GM20000 (cell line): ENCODE measurements around the gene RAD9B.

Experiments used
- DNase-seq: peaks from one replicate; pipeline ENCODE4 v3.0.0; 2012; ENCODE audit warnings: low spot score
- TF ChIP-seq, protein P1 (sequence below): IDR thresholded peaks from 2 replicates; pipeline ENCODE4 v1.5.1; 2012; ENCODE audit warnings: mild to moderate bottlenecking, control low read depth; ENCODE audit errors: extremely low read depth, missing control alignments

Gene RAD9B

DNA sequence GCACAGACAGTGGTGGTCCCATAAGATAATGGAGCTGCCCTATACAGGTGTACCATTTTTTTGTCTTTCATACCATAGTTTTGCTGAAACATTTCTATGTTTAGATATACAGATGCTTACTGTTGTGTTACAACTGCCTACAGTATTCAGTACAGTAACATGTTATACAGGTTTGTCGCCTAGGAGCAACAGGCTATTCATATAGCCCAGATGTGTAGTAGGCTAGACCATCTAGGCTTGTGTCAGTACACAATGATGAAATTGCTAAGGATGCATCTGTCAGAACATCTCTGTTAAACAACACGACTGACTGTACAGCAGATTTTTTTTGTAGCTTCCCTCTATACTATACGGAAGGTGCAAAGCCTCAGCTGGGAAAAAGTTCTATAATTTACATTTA lies 30.5 kb downstream of the RAD9B start:
- TF ChIP-seq, protein P1, sequence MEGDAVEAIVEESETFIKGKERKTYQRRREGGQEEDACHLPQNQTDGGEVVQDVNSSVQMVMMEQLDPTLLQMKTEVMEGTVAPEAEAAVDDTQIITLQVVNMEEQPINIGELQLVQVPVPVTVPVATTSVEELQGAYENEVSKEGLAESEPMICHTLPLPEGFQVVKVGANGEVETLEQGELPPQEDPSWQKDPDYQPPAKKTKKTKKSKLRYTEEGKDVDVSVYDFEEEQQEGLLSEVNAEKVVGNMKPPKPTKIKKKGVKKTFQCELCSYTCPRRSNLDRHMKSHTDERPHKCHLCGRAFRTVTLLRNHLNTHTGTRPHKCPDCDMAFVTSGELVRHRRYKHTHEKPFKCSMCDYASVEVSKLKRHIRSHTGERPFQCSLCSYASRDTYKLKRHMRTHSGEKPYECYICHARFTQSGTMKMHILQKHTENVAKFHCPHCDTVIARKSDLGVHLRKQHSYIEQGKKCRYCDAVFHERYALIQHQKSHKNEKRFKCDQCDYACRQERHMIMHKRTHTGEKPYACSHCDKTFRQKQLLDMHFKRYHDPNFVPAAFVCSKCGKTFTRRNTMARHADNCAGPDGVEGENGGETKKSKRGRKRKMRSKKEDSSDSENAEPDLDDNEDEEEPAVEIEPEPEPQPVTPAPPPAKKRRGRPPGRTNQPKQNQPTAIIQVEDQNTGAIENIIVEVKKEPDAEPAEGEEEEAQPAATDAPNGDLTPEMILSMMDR: no peak

DNA sequence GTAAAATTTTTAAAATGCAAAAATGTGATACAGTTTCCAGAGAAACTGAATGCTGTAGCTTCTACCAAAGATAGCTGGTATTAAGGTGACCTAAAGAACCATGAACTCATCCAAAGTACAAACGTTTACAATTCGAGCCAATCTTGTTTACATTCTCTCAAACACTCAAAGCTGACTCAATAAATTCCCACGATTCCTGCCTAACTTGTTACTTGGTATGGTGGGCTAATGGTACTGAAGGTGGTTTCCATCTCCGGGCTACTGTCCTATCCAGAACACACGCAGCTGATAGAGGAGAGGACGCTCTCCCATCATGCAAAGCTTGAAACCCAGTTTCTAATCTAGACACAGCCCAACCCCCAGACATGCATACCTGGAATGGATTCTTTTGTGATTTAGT lies 31.5 kb downstream of the RAD9B start:
- no peak for DNase-seq
- TF ChIP-seq, protein P1: no peak

More for the DNA sequence above, 30.5 kb downstream of the RAD9B start:
- no peak for DNase-seq

DNA sequence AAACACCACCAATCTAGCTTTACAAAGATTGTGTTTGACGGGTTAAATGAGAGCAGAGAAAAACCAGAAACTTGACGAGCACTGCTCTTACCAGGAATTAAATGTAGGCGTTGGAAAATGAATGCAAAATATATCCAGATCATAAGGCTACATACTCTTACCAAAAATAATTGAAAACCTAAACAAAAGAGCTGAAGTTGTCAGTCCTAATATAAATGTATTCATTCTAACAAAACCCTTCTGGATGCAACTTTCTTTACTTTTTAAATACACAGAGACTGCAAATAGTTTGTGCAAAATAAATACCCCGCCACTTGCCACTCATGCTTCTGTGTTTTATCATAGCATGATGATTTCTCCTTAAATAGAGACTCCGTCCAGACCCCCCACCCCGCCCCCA lies 32.7 kb downstream of the RAD9B start:
- no peak for DNase-seq
- TF ChIP-seq, protein P1: no peak

DNA sequence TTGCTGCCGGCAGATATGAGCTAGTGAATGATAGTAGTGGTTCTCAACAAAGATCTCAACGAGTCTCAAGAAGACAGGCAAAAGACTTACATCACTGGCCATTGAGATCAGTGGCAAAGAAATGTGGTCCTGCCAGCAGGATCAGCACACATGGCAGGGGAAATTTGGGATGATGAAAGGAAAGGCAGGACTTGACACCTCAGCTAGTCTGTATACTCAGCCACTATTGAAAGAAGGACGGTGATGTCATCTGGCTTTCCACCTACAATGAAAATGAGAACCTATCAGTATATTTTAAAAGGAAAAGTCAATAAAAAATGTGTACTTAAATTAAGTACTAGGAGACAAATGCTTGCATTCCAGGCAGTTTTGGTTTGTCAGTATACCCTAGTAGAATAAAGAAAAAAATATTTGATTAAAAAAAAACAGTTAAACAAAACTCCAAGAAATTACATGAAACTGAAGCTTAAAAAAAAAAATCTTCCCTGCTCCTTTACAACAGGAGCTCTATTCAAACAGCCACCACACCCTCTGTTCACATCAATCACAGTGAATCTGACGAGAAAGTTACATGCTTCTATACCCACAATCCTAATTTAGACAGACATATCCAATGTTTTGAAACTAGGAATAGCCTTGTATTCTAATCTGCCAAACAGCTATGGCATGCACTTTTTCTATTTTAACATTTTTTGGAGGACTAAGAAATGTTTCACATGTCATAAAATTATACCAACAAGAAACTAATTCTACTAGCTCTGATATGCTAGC lies 34.9 kb downstream of the RAD9B start:
- TF ChIP-seq, protein P1: no peak
- DNase-seq: no peak

DNA sequence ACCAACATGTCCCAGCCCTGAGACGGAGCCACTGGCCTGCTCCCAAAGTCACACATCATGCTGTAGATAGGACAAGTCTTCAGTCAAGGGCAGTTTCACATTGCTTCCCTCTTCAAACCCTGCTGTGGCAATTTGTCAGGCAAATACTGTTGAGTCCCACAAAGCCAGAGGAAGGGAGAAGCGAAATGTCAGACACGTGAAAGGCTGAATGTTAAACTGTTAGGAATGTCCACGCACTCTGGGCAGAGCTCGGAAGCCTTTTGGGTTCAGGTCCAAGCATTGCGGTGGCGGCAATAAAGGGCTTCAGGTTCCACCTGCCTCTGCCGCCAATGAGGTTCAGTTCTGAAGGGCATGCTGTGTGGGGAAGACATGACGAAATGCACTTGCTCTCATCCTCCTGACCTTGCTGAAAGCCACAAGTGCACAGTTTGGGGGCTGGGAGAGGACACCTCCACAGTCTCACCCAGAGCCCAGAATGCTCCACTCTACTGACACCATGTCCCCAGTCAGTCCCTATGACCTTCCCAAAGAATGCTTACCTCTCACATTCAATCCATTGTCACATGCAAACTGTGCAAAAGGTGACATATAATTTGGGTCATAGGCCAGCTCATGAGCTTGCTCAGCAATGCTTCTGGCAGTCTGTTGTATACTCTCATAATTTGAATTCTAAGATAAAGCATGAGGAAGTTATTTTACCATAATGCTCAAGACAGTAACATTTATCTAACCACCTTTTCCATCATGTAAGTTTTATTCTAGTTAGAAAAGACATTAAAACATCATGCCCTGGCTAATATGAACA lies 35.7 kb downstream of the RAD9B start:
- no peak for DNase-seq
- TF ChIP-seq, protein P1: no peak

DNA sequence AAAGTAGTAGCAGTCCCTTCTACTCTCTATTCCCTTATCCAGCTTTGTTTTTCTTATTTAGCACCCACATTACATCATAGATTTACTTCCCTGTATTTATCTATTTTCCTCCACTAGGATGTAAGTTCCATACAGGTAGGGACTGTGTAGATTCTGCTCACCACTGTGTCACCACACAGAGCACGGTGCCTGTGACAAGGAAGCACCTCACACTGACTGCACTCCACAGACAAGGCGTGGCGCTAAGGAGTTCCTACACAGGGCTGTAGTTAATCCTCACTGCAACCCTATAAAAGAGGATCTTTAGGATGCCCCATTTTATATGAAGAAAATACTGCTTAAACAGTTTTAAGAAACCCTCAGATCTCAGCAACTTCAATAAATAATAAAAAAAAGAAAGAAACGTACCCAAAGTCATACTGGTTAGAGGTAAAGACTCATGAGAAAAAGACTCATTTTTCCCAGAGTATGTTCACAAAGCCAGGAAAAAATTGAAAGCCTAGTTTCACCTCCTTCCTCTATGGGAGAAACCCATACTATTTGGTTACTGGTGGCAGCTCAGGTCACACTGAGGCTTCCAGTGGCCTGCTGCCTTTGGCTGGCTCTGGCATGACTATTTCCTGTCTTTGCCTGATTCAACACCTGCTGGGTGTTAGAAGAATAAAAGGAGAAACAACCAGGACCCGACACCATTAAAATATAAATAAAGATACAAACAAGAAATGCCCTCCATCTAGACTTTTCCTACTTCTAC lies 36.9 kb downstream of the RAD9B start:
- TF ChIP-seq, protein P1: no peak

More for the DNA sequence above, 36.9 kb downstream of the RAD9B start:
- no peak for DNase-seq
